ENCODE results near the gene ITGA11.

Gene ITGA11

DNA sequence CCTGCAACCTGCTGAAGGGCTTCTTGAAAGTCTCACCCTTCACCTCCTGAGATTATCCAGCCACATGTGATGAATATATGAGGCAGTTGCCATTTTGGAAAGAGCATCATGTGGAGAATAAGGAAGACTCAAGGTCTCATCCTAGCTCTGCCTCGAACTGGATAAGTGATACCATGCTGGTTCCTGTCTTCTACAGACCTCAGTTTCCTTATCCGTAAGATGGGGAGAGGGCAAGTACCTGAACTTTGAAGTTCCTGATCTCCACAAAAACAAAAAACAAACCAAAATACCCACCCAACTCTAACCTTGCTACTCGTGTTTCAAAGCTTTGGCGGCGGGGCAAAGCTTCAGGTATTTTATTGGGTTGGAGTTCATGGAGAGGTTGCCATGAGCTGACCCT is 31.5 kb upstream of the ITGA11 start:
- H4K20me1 ChIP-seq (ENCODE audit: insufficient read depth, low read length): no peaks in the 10 kb centered on the region
- H3K4me3 ChIP-seq (ENCODE audit: low read depth, low read length, poor library complexity, severe bottlenecking): no peak overlapping the region
- no peaks in the 10 kb centered on the region for H3F3A ChIP-seq (ENCODE audit: insufficient read depth, low read length)
- no peak overlapping the region for H2AFZ ChIP-seq (ENCODE audit: low read length)
- H3K79me2 ChIP-seq (ENCODE audit: insufficient read depth, low read length): no peaks in the 10 kb centered on the region
- no peak overlapping the region for H3K4me2 ChIP-seq (ENCODE audit: low read length)
- no peaks in the 10 kb centered on the region for H3K27me3 ChIP-seq (ENCODE audit: insufficient read depth, low read length)
- no peaks in the 10 kb centered on the region for H3K9me2 ChIP-seq (ENCODE audit: low read depth, low read length)
- no peak overlapping the region for H3K9ac ChIP-seq (ENCODE audit: low read length)
- no peaks in the 10 kb centered on the region for H3K4me1 ChIP-seq (ENCODE audit: insufficient read depth, low read length, severe bottlenecking)
- H3K27ac ChIP-seq (ENCODE audit: low read depth, low read length, poor library complexity, severe bottlenecking): no peak overlapping the region
- no peak for TF ChIP-seq EZH2 (IDR thresholded peaks at IDR 0.05; ENCODE audit: borderline replicate concordance, low read length)
- TF ChIP-seq CTCF (IDR thresholded peaks at IDR 0.05; ENCODE audit: low read length): no peak
- no peaks in the 10 kb centered on the region for H3K36me3 ChIP-seq (ENCODE audit: insufficient read depth, low read length)
- H3K9me3 ChIP-seq (ENCODE audit: low read length): 0 out of 2 replicates have a peak, but pooled peaks cover 5% of the 10 kb centered on the region

DNA sequence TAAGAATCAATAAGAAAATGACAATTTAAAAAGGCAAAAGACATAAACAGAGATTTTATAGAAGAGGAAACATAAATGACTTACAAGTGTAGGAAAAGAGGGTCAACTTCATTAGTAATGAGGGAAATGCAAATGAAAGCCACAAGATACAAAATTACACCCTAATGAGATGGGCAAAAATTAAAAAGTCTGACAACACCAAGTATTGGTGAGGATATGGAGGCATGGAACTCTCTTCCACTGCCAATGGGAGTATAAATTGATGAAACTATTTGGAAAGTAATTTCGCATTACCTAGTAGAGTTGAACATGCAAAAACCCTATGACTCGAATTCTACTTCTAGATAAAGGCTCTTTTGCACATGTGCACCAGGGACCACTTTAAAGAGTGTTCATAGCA is 28.2 kb upstream of the ITGA11 start:
- TF ChIP-seq EZH2 (IDR thresholded peaks at IDR 0.05; ENCODE audit: borderline replicate concordance, low read length) (no peak), CTCF (IDR thresholded peaks at IDR 0.05; ENCODE audit: low read length) (no peak)
- H3K79me2 ChIP-seq (ENCODE audit: insufficient read depth, low read length): no peaks in the 10 kb centered on the region
- H2AFZ ChIP-seq (ENCODE audit: low read length): no peak overlapping the region
- no peaks in the 10 kb centered on the region for H3K36me3 ChIP-seq (ENCODE audit: insufficient read depth, low read length)
- no peaks in the 10 kb centered on the region for H3K4me1 ChIP-seq (ENCODE audit: insufficient read depth, low read length, severe bottlenecking)
- H3K27me3 ChIP-seq (ENCODE audit: insufficient read depth, low read length): no peaks in the 10 kb centered on the region
- H3K9me3 ChIP-seq (ENCODE audit: low read length): 0 out of 2 replicates have a peak, but pooled peaks cover 5% of the 10 kb centered on the region
- no peaks in the 10 kb centered on the region for H4K20me1 ChIP-seq (ENCODE audit: insufficient read depth, low read length)
- no peak overlapping the region for H3K27ac ChIP-seq (ENCODE audit: low read depth, low read length, poor library complexity, severe bottlenecking)
- H3F3A ChIP-seq (ENCODE audit: insufficient read depth, low read length): no peaks in the 10 kb centered on the region
- no peak overlapping the region for H3K4me2 ChIP-seq (ENCODE audit: low read length)
- H3K9ac ChIP-seq (ENCODE audit: low read length): no peak overlapping the region
- H3K4me3 ChIP-seq (ENCODE audit: low read depth, low read length, poor library complexity, severe bottlenecking): no peak overlapping the region
- H3K9me2 ChIP-seq (ENCODE audit: low read depth, low read length): no peaks in the 10 kb centered on the region

- no peaks in the 10 kb centered on the region for H3K9me3 ChIP-seq (ENCODE audit: low read length)
- H3K27me3 ChIP-seq (ENCODE audit: insufficient read depth, low read length): no peaks in the 10 kb centered on the region
- no peaks in the 10 kb centered on the region for H3K4me1 ChIP-seq (ENCODE audit: insufficient read depth, low read length, severe bottlenecking)
- no peak overlapping the region for H3K4me3 ChIP-seq (ENCODE audit: low read depth, low read length, poor library complexity, severe bottlenecking)
- no peaks in the 10 kb centered on the region for H3K36me3 ChIP-seq (ENCODE audit: insufficient read depth, low read length)
- no peak overlapping the region for H3K4me2 ChIP-seq (ENCODE audit: low read length)
- H4K20me1 ChIP-seq (ENCODE audit: insufficient read depth, low read length): no peaks in the 10 kb centered on the region
- H3K9me2 ChIP-seq (ENCODE audit: low read depth, low read length): no peaks in the 10 kb centered on the region
- H3F3A ChIP-seq (ENCODE audit: insufficient read depth, low read length): no peaks in the 10 kb centered on the region
- no peaks in the 10 kb centered on the region for H3K79me2 ChIP-seq (ENCODE audit: insufficient read depth, low read length)
- TF ChIP-seq CTCF (IDR thresholded peaks at IDR 0.05; ENCODE audit: low read length) (no peak), EZH2 (IDR thresholded peaks at IDR 0.05; ENCODE audit: borderline replicate concordance, low read length) (no peak)
- H3K27ac ChIP-seq (ENCODE audit: low read depth, low read length, poor library complexity, severe bottlenecking): no peak overlapping the region
- H3K9ac ChIP-seq (ENCODE audit: low read length): no peak overlapping the region
- no peak overlapping the region for H2AFZ ChIP-seq (ENCODE audit: low read length)
Measured at GRCh38 chr15:68450192-68450591, 18.2 kb upstream of the ITGA11 start.

Data from OCI-LY1 (cell line).